Activated naive CD4-positive, alpha-beta T cell treated with Interleukin-2 at 50 U/mL for 16 hours (primary cell): ENCODE results near the gene FLCN.
A peak's percentile ranks its signal among the peaks of the same experiment; 100 is the strongest.
"Not testable (repeated sequence)": the region's sequence is repeated elsewhere in the genome, so short reads cannot be mapped to it uniquely, and the experiment has no call there.

ENCODE experiments used
- DNase-seq: peaks from one replicate; pipeline ENCODE4 v3.0.0-alpha.2; 2020

FLCN gene, protein sequence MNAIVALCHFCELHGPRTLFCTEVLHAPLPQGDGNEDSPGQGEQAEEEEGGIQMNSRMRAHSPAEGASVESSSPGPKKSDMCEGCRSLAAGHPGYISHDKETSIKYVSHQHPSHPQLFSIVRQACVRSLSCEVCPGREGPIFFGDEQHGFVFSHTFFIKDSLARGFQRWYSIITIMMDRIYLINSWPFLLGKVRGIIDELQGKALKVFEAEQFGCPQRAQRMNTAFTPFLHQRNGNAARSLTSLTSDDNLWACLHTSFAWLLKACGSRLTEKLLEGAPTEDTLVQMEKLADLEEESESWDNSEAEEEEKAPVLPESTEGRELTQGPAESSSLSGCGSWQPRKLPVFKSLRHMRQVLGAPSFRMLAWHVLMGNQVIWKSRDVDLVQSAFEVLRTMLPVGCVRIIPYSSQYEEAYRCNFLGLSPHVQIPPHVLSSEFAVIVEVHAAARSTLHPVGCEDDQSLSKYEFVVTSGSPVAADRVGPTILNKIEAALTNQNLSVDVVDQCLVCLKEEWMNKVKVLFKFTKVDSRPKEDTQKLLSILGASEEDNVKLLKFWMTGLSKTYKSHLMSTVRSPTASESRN

DNA sequence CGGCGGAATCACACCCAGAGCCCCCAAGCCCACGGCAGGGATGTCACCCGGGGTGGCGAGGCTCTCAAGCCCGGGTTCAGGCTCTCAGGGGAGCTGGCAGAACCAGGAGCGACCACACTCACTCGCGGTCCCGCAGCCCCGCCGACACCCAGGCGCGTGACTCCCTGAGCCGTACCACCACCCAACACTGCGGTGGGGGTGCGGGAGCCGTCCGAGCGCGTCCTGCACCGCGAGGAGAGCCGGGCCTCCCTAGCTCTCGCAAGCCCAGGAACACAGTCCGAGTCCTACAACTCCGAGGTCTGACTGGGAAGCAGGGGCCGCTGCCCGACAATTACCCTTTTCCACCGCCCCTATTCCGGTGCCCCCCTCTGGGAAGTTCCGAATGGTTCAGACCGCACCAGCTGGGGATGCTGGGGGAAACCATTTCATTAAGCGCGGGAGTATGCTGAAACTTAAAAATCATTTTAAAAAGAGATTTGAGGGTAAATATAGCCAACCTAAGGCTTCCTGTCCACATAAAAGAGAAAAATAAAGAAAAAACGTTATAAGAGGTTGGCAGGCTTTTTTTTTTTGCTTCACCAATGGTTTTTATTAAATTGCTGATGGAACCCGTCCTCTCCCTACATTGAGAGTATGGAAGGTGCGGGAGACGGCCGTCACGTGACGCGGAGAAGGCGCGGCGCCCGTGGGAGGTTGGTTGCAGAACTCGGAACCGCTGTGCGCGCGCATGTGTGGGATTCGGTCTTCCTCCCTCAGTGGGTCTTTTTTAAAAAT, at the start of gene FLCN:
Gene FLCN, minus strand, starts transcription at position 143 of the 774 bp plus-strand sequence. CDS start 9,031 bp downstream, outside the sequence.
- peak; percentile 93 for DNase-seq

DNA sequence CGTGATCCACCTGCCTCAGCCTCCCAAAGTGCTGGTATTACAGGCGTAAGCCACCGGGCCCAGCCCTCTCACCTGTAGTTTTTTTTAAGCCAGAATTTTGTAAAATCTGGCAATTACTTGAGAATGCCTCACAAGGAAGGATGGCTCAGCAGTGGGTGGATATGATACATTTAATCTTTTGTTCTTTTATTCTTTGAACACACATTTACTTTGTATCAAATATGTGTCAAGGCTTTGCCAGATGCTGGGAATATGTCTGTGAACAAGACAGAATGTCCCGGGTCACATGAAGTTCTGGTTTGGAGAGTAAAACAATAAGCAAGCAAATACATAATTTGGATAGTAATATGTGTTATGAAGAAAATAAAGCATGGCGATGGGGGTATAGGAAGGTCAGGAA, 49.0 kb upstream of the FLCN start:
- DNase-seq: no peak

DNA sequence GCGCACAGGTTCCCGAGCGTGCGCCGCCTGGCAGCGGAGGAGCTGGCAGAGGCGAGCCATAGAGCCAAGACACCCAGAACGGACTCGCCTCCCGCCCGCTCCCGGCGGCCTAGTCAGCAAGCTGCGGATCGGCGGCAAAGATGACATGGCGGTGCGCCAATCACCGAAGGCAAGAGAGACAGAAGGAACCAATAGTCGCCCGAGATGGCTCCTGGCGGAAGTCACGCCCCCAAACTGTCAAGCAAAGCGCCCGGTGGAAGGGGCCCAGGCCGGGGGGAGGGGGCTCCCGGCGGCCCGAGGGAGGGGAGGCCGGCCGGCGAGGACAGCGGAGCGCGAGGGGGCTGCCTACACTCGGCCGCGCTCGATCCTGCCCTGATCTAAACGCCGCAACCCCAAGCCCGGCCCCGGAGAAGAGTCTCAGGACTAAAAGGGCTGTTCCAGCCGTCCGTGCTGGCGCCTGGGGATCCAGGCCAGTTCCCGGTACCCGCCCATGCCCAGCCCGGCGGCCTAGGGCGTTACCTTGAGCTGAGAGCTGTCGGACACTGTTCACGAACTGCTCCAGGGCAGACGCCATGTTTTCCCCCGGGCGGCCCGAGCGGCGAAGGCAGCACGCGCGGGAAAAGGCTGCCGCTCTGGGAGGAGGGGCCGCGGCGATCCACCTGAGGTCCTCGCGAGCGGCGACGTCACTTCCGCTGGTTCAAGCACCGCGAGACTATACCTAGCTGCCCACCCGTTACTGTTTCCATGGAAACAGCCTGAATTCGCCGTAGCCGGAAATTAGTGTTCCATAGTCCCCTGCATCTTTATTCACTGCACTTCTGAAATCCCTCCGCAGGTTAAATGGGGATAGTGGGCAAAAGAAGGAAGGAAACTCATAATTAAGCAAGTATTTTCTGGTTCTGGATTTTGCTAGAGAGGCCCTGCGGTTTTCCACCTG, 43.9 kb upstream of the FLCN start, which contains the start of gene COPS3:
Gene COPS3, minus strand, starts transcription at position 634 of the 937 bp plus-strand sequence. Its CDS starts 60 bp downstream, at position 574.
- DNase-seq: peak; percentile 97

DNA sequence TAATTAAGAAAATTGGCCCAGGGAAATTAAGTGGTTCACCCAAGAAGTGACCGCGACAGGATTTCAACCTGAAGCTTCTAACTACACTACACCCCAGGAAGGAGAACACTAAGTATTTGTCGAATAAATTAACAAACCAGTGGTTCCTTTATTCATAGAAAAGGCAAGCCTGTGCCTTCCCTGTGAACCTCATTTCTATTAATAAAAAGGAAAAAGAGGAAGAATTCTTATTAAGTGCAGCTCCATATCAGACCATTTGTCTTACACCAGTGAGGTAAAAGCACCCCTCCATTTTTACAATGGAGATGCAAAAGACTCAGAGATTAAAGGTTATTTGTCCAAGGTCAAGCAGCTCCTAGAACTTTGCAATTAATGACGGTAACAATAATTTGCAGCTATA, 42.3 kb upstream of the FLCN start:
- DNase-seq: no peak

DNA sequence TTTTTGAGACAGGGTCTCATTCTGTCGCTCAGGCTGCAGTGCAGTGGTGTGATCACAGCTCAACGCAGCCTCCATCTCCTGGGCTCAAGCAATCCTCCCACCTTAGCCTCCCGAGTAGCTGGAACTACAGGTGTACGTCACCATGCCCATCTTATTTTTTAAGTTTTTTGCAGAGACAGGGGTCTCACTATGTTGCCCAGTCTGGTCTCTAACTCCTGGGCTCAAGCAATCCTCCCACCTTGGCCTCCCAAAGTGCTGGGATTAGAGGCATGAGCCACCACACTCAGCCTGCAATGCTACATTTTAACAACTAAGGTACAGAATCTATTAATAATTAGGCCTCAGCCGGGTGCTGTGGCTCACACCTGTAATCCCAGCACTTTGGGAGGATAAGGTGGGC, 40.5 kb upstream of the FLCN start:
- not testable (repeated sequence) for DNase-seq

DNA sequence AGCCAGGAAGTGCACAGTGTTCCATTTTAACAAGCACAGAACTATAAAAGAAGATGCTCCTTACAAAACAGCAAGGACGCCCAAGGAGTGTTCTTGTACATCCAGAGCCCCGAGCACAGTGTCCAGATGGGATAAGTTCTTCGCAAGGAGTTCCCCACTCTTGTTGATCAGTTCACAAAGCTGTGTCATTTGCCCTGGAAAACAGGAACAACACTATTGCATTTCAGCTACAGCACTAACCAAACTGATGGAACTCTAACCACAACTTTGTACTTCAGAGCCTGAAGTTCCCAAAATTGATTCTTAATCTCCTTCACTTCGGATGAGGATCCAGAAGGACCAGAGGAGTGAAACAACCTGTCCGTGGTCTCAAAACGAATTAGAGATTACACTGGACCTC, 39.0 kb upstream of the FLCN start:
- no peak for DNase-seq

DNA sequence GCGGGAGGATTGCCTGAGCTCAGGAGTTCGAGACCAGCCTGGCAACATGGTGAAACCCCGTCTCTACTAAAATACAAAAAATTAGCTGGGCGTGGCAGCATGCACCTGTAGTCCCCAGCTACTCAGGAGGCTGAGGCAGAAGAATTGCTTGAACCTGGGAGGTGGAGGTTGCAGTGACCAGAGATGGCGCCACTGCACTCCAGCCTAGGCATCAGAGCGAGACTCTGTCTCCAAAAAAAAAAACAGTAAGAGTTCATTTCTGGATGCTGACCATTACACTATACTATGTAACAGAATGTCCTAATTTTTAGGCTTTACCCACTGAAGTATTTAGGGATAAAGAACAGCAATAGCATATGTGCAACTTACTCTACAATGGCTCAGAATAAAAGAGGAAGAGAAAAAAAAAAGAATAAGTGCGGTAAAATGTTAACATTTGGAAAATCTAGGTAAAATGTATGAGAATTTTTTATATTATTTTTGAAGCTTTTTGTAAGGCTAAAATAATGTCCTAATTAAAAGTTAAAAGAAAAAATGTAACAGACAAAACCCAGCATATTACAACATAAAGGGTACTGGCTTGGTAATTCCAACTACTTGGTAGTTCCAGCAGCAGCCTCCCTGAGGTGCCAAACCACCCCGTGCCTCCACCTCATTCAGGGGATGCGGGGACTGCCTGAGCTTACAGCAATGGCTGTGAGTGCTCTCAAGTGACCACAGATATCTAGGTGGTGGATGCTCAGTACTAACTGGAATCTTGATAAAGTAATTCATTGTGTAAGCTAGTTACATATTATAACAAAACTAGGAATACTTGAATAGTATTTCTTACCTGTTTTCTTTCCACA, 33.2 kb upstream of the FLCN start:
- DNase-seq: peak; percentile 19

DNA sequence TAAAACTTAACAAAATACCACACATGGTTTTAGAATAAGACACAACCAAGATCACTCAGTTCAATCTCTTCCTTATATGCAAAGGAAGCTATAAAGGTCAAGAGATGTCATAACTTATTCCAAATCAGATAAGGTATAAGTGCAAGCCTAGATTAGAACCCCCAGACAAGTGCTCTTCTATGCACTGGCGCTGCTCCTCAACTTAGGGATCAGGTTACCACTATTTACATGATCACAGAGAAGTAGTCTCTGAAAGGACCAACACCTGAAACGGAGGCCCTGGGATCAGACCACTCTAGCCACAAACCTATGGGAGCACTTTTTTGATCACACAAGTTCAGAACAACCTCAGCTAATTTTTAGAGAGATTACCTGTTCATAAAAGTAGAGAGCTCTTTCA, 27.5 kb upstream of the FLCN start:
- DNase-seq: no peak

DNA sequence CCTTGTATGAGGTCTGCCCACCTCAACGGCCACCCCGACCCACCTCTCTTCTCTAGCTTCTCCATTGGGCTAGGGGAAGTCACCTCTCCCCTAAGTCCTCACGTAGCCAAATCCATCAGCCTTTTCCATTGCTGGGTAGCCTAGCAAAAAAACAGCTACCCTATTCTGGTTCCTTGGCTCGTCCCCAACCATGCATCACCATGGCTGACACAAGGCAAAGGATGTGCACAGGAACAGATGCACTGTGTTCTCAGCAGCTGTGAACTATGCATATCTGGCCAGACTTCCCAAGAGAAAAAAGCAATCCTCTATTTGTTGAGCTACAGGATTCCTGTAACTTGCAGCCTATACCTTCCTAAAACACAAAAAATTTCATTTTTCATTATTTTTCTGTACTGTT, 22.0 kb upstream of the FLCN start:
- no peak for DNase-seq

DNA sequence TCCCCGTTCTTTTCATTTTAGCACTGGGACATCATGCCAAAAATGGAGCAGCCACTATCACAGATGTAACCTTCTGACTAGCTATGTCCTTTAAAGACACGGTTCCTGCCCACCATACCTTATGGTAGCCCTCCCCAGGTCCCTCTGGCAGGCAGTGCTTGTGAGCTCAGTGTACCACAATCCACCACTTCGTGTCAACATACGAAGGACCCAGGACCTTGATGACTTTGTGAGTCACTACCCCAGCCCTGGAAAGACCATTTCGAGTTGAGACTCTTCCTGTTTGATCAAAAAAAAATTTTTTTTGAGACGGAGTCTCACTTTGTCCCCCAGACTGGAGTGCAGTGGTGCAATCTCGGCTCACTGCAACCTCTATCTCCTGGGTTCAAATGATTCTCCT, 21.0 kb upstream of the FLCN start:
- no peak for DNase-seq

DNA sequence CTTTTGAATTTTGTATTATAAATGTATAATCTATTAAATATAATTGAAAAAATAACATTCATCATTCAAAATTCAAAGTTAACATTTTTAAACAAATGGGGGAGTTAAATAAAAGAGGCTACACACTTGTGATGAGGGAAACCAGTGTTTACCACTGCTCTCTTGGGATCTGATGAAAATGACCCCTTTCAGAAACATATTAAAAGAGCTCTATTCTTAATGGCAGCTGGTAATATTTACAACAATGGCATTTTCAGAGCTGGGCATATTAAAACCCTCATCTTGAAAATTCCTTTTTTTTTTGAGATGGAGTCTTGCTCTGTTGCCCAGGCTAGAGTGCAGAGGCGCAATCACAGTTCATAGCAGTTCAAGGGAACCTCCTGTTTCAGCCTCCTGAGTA, 19.3 kb upstream of the FLCN start:
- no peak for DNase-seq

DNA sequence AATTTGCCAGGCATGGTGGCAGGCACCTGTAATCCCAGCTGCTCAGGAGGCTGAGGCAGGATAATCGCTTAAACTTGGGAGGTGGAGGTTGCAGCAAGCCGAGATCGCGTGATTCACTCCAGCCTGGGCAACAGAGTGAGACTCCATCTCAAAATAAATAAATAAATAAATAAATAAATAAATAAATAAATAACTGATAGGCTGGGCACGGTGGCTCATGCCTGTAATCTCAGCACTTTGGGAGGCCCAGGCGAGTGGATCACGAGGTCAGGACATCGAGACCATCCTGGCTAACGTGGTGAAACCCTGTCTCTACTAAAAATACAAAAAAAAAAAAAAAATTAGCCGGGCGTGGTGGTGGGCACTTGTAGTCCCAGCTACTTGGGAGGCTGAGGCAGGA, 18.7 kb upstream of the FLCN start:
- not testable (repeated sequence) for DNase-seq

DNA sequence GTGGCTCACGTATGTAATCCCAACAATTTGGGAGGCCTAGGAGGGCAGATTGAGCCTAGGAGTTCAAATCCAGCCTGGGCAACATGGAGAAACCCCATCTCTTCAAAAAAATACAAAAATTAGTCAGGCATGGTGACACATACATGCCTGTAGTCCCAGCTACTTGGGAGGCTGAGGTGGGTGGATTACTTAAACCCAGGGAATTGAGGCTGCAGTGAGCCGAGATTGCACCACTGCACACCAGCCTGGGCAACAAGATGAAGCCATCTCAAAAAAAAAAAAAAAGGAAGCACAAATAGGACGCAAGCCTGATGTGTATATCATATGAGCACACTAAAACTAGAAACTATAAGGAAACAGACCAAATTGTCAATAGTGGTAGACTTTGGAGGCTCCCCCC, 17.1 kb upstream of the FLCN start:
- DNase-seq: no peak

DNA sequence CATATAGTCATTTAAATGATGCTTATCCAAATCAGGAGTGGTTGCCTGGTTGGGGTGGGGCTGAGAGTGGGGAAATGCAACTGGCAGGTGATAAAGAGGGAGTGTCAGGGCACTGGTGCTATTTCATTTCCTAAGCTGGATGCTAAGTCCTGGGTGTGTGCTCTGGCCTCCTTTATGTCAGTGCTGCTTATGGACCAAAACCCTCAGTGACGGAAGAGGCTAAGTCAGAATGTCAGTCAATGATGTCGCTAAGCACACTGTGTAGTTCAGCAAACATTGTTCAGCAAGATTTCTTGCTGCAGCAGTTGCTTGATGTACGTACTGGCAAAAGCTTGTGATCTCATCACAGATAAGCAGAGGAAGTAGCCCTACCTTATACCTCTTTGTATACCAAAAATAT, 16.4 kb upstream of the FLCN start:
- DNase-seq: no peak

DNA sequence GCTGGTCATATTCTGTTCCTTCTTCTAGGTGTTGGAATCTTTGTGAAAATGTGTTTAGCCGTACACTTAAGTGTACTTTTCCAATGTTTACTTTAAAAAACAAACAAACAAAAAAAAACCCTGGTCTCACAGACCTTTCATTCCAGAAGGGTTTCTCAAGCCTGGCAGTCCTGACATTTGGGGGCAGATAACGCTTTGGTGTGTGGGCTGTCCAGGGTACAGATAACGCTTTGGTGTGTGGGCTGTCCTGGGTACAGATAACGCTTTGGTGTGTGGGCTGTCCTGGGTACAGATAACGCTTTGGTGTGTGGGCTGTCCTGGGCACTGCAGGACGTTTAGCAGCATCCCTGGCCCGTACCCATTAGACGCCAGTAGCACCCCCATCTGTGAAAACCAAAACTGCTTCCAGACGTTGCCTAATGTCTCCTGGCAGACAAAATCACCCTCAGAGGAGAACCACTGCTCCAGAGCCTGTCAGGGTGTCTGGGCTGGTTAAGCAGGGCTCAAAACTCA, 15.2 kb upstream of the FLCN start:
- no peak for DNase-seq

DNA sequence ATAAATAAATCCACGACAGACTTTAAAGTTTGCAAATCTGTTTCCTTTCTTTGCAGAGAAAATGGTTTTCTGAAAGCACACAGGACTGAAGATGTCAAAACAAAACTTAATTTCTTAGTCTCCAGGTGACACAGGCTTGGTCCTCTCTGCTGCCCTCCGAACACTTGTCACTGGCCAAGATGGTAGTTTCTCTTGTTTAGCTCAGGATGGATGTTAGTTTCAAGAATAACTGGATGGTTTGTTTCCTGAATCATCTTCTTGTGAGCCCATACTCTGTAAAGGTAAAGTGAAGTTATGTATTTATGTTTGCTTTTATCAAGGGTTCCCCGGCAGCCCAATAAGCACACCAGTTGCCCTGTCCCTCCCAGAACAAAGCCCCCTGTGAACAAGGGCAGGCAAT, 9.9 kb upstream of the FLCN start:
- no peak for DNase-seq

DNA sequence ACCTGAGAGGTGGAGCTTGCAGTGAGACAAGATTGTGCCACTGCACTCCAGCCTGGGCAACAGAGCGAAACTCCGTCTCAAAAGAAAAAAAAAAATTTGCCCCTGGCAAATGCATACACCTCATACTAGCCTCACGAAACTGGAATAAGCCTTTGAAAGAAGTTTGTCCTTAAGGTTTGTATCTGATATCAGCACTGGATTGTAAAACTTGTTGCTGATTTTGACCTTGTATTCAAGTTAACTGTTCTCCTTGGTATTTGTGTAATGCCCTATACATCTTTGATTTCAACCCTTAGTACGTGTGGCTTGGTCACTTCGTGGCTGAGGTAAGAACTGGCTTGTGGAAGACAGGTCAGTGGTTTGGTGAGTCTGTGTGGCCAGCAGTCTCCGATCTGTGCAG, 6.2 kb upstream of the FLCN start:
- no peak for DNase-seq

DNA sequence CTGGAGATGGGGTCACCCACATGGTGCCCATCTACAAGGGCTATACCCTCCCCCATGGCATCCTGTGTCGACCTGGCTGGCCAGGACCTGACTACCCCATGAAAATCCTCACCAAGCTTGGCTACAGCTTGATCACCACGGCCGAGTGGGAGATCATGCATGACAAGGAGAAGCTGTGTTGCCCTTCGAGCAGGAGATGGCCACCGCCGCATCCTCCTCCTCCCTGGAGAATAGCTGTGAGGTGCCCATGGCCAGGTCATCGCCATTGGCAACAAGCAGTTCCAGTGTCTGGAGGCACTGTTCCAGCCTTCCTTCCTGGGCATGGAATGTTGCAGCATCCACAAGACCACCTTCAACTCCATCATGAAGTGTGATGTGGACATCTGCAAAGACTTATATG, 5.3 kb upstream of the FLCN start:
- DNase-seq: no peak

DNA sequence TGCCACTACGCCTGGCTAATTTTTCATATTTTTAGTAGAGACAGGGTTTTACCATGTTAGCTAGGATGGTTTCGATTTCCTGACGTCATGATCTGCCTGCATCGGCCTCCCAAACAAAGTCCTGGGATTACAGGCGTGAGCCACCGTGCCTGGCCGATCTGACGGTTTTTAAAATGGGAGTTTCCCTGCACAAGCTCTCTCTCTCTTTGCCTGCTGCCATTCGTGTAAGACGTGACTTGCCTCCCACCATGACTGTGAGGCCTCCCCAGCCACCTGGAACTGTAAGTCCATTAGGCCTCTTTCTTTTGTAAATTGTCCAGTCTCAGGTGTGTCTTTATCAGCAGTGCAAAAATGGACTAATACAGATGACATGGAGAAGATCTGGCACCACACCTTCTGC, 4.7 kb upstream of the FLCN start:
- no peak for DNase-seq

DNA sequence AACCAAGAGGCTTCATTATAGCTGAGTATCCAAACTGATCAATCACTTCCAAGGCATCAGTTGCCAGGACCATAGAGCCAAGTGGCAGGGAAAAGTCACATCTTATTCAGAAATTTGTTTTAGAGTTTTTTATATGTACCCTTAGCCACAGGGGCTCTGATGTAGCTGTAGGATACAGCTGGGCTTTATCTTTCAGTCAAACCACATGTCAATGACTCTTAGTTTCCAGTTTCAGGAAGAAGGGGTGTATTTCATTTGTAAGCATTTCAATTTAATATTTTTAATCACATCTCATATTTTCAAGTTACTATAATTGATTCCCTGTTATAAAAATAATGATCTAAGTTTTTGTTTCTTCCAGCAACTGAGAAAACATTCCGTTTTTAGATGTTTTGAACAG, 2.9 kb upstream of the FLCN start:
- DNase-seq: no peak

DNA sequence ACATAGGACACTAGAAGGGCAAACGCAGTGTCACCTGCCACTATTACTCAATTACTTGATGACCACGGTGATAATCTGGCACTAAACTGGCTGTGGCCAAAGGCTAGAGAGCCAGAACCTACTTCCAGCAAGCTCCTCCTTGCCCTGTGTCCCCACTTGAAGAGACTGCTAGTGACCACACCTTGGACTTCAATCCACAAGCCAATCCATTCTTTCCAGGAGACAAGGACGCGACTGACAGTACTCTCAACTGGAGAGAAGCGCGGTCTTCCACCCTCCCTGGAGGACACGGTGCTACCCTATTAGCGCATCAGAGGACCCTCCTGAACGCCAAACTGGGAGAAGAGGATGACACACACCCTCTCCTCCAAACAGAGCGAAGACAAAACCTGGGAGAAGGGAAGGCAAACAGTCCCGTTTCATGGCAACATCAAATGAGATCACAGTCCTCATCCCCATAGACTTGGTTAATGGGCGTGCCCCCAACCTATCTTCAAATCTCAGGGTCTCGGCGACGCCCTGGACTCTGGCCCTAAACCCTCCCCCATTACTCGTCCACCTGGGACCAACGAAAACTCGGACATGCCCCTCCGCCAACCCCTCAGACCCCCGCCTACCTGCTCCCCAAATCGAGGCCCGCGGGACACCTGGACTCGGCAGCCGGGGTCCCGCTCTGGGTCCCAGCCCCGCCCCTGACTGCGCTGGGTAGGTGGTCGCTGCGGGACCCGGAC, 508 bp downstream of the FLCN start:
- DNase-seq: no peak
